CD4-positive, CD25-positive, alpha-beta regulatory T cell (primary cell): ENCODE results near the gene MS4A7. TPM values are rescaled to one million over a fixed set of nuclear protein-coding genes. Genes with fewer than 3 reads are reported as not detected.

Experiments
- ATAC-seq, 2 donors: fragments of 150-1000 bp; cut with Tn5 transposase; one replicate each; pipeline ENCODE4 v1.10.0; 2021; ENCODE audit warnings: low read depth in 2 of 2, moderate number of reproducible peaks in 2 of 2, moderate library complexity in 1 of 2
- DNase-seq, 3 donors: peaks; one replicate each; pipeline versions ENCODE4 v3.0.0 to v3.0.0-alpha.2; 2012 to 2022; ENCODE audit warnings: mixed read lengths in 1 of 3
- H3K27ac ChIP-seq: one replicate; pipeline ENCODE4 v1.7.0; 2013; ENCODE audit warnings: mild to moderate bottlenecking, low read length; ENCODE audit not compliant: insufficient read depth, poor library complexity, severe bottlenecking
- H3K27me3 ChIP-seq: one replicate; pipeline ENCODE4 v1.7.0; 2013; ENCODE audit warnings: low read length; ENCODE audit not compliant: control insufficient read depth, insufficient read depth
- H3K36me3 ChIP-seq: one replicate; pipeline ENCODE4 v1.7.0; 2013; ENCODE audit warnings: mild to moderate bottlenecking, low read length, moderate library complexity; ENCODE audit not compliant: control insufficient read depth, insufficient read depth
- H3K4me1 ChIP-seq: 2 replicates; pipeline ENCODE4 v1.7.0; 2013; ENCODE audit warnings: mild to moderate bottlenecking, low read length; ENCODE audit not compliant: insufficient read depth, control insufficient read depth, poor library complexity, severe bottlenecking
- H3K4me3 ChIP-seq: one replicate; pipeline ENCODE4 v1.7.0; 2013; ENCODE audit warnings: low read depth, mild to moderate bottlenecking, low read length, moderate library complexity
- H3K9me3 ChIP-seq, 2 experiments: 1 replicate in 1 of 2; 2 replicates in 1 of 2; pipeline ENCODE4 v1.7.0; 2013; ENCODE audit warnings: low read length in 2 of 2, mild to moderate bottlenecking in 1 of 2, moderate library complexity in 1 of 2; ENCODE audit not compliant: control insufficient read depth in 2 of 2
- H3K27ac Mint-ChIP-seq, 3 donors: one replicate each; pipeline ENCODE4 v1.8.0; 2020 to 2022; ENCODE audit warnings: mild to moderate bottlenecking in 3 of 3, mixed read lengths in 3 of 3, moderate library complexity in 2 of 3
- H3K27me3 Mint-ChIP-seq: one replicate; pipeline ENCODE4 v1.8.0; 2022; ENCODE audit warnings: mild to moderate bottlenecking, mixed read lengths
- H3K36me3 Mint-ChIP-seq: one replicate; pipeline ENCODE4 v1.8.0; 2020; ENCODE audit warnings: mixed read lengths
- H3K4me1 Mint-ChIP-seq, 4 donors: one replicate each; pipeline ENCODE4 v1.8.0; 2020 to 2022; ENCODE audit warnings: mixed read lengths in 4 of 4, mild to moderate bottlenecking in 1 of 4
- H3K4me3 Mint-ChIP-seq, 4 donors: one replicate each; pipeline ENCODE4 v1.8.0; 2020 to 2022; ENCODE audit warnings: mild to moderate bottlenecking in 4 of 4, mixed read lengths in 4 of 4, moderate library complexity in 3 of 4
- H3K9me3 Mint-ChIP-seq, 7 donors: one replicate each; pipeline ENCODE4 v1.8.0; 2020 to 2022; ENCODE audit warnings: mixed read lengths in 7 of 7, mild to moderate bottlenecking in 3 of 7, moderate library complexity in 2 of 7
- polyA plus RNA-seq, 4 donors: library from polyadenylated mRNA; unstranded; fragments of 300-500 nt; fragmentation: Illumina TruSeq; gene quantifications; one replicate each; pipeline ENCODE4 v1.2.3, GENCODE V29; 2021
- total RNA-seq: library from RNA; stranded (reverse); gene quantifications from one replicate; pipeline ENCODE4 v1.2.3, GENCODE V29; 2022

The MS4A7 gene
- total and polyA plus RNA-seq, 5 donors from 2014 or later: 0.40 to 0.86 (median 0.83) TPM; not detected in 2

- no peak overlapping the region for H3K27ac ChIP-seq
- no peaks in the 10 kb centered on the region for H3K9me3 ChIP-seq
- H3K36me3 ChIP-seq: no peaks in the 10 kb centered on the region
- H3K4me1 Mint-ChIP-seq: no peaks in the 10 kb centered on the region
- ATAC-seq: no peak
- H3K27me3 Mint-ChIP-seq: peaks cover 9% of the 10 kb centered on the region
- no peak overlapping the region for H3K27ac Mint-ChIP-seq
- DNase-seq: no peak
- no peaks in the 10 kb centered on the region for H3K36me3 Mint-ChIP-seq
- H3K4me1 ChIP-seq: no peaks in the 10 kb centered on the region
- no peak overlapping the region for H3K4me3 Mint-ChIP-seq
- H3K27me3 ChIP-seq: peaks cover 6% of the 10 kb centered on the region
- H3K9me3 Mint-ChIP-seq: no peaks in the 10 kb centered on the region
- H3K4me3 ChIP-seq: no peak overlapping the region
Observed at GRCh38 chr11:60392361-60392760, 14.0 kb downstream of the MS4A7 start.

GRCh38 chr11:60393016-60393415, 14.7 kb downstream of the MS4A7 start:
- Histone ChIP-seq H3K4me1 (no peaks in the 10 kb centered on the region), H3K27me3 (no peaks in the 10 kb centered on the region), H3K4me3 (no peak overlapping the region), H3K27ac (no peak overlapping the region), H3K36me3 (no peaks in the 10 kb centered on the region), H3K9me3 (no peaks in the 10 kb centered on the region)
- no peaks in the 10 kb centered on the region for H3K4me1 Mint-ChIP-seq
- peaks cover 9% of the 10 kb centered on the region for H3K27me3 Mint-ChIP-seq
- H3K4me3 Mint-ChIP-seq: no peak overlapping the region
- H3K9me3 Mint-ChIP-seq: no peaks in the 10 kb centered on the region
- no peaks in the 10 kb centered on the region for H3K36me3 Mint-ChIP-seq
- H3K27ac Mint-ChIP-seq: no peak overlapping the region
- ATAC-seq: no peak
- no peak for DNase-seq

GRCh38 chr11:60394666-60395380, 16.5 kb downstream of the MS4A7 start:
- no peak overlapping the region for H3K27ac ChIP-seq
- no peaks in the 10 kb centered on the region for H3K9me3 Mint-ChIP-seq
- no peaks in the 10 kb centered on the region for H3K4me1 Mint-ChIP-seq
- no peak overlapping the region for H3K4me3 Mint-ChIP-seq
- H3K27me3 Mint-ChIP-seq: peaks cover 14% of the 10 kb centered on the region
- no peaks in the 10 kb centered on the region for H3K4me1 ChIP-seq
- H3K27ac Mint-ChIP-seq: no peak overlapping the region
- peaks cover 2% of the 10 kb centered on the region for H3K27me3 ChIP-seq
- DNase-seq (no peak), ATAC-seq (no peak)
- no peak overlapping the region for H3K4me3 ChIP-seq
- no peaks in the 10 kb centered on the region for H3K36me3 Mint-ChIP-seq
- no peaks in the 10 kb centered on the region for H3K36me3 ChIP-seq
- H3K9me3 ChIP-seq: no peaks in the 10 kb centered on the region

- Mint-ChIP-seq H3K27me3 (peaks cover 11% of the 10 kb centered on the region), H3K27ac (no peak within 1 kb of the TSS), H3K36me3 (no peaks in the 10 kb centered on the region), H3K4me1 (no peaks in the 10 kb centered on the region), H3K9me3 (no peaks in the 10 kb centered on the region), H3K4me3 (peak within 1 kb of the TSS in 1 of 4 donors; percentile 65)
- H3K9me3 ChIP-seq: no peaks in the 10 kb centered on the region
- DNase-seq (no peak), ATAC-seq (no peak)
- no peak within 1 kb of the TSS for H3K27ac ChIP-seq
- no peaks in the 10 kb centered on the region for H3K4me1 ChIP-seq
- peaks cover 2% of the 10 kb centered on the region for H3K27me3 ChIP-seq
- H3K36me3 ChIP-seq: no peaks in the 10 kb centered on the region
- H3K4me3 ChIP-seq: no peak within 1 kb of the TSS
Observed at GRCh38 chr11:60396382-60396781, 18.1 kb downstream of the MS4A7 start, which contains the start of gene MS4A14. TSS of gene MS4A14 (plus strand) at chr11:60396459. CDS start at chr11:60396579, 120 bp downstream.

GRCh38 chr11:60396799-60397198, 18.5 kb downstream of the MS4A7 start:
- Mint-ChIP-seq H3K4me3 (peak overlapping the region in 1 of 4 donors; percentile 65), H3K27ac (no peak overlapping the region), H3K27me3 (peaks cover 11% of the 10 kb centered on the region), H3K36me3 (no peaks in the 10 kb centered on the region), H3K9me3 (no peaks in the 10 kb centered on the region), H3K4me1 (no peaks in the 10 kb centered on the region)
- no peaks in the 10 kb centered on the region for H3K9me3 ChIP-seq
- H3K27me3 ChIP-seq: peaks cover 2% of the 10 kb centered on the region
- H3K36me3 ChIP-seq: no peaks in the 10 kb centered on the region
- no peak overlapping the region for H3K27ac ChIP-seq
- no peaks in the 10 kb centered on the region for H3K4me1 ChIP-seq
- H3K4me3 ChIP-seq: no peak overlapping the region
- ATAC-seq (no peak), DNase-seq (no peak)

GRCh38 chr11:60420015-60420414, 41.7 kb downstream of the MS4A7 start:
- DNase-seq (no peak), ATAC-seq (no peak)
- Mint-ChIP-seq H3K4me1 (no peaks in the 10 kb centered on the region), H3K36me3 (no peaks in the 10 kb centered on the region), H3K27me3 (peaks cover 20% of the 10 kb centered on the region), H3K9me3 (peaks cover 0 to 4% (median 0%) of the 10 kb centered on the region in 7 donors), H3K4me3 (no peak overlapping the region), H3K27ac (no peak overlapping the region)
- no peaks in the 10 kb centered on the region for H3K9me3 ChIP-seq
- no peaks in the 10 kb centered on the region for H3K4me1 ChIP-seq
- H3K27ac ChIP-seq: no peak overlapping the region
- H3K27me3 ChIP-seq: peaks cover 11% of the 10 kb centered on the region
- H3K36me3 ChIP-seq: no peaks in the 10 kb centered on the region
- no peak overlapping the region for H3K4me3 ChIP-seq

GRCh38 chr11:60422609-60423008, 44.3 kb downstream of the MS4A7 start:
- Histone ChIP-seq H3K36me3 (no peaks in the 10 kb centered on the region), H3K27me3 (peaks cover 12% of the 10 kb centered on the region), H3K9me3 (no peaks in the 10 kb centered on the region), H3K4me1 (no peaks in the 10 kb centered on the region), H3K27ac (no peak overlapping the region), H3K4me3 (no peak overlapping the region)
- ATAC-seq: no peak
- Mint-ChIP-seq H3K36me3 (no peaks in the 10 kb centered on the region), H3K9me3 (peaks cover 0 to 4% (median 0%) of the 10 kb centered on the region in 7 donors), H3K4me3 (no peak overlapping the region), H3K4me1 (no peaks in the 10 kb centered on the region), H3K27me3 (peaks cover 22% of the 10 kb centered on the region), H3K27ac (no peak overlapping the region)
- no peak for DNase-seq

- Mint-ChIP-seq H3K4me3 (no peak overlapping the region), H3K27ac (no peak overlapping the region), H3K4me1 (peaks cover 0 to 4% (median 0%) of the 10 kb centered on the region in 4 donors), H3K27me3 (peaks cover 25% of the 10 kb centered on the region), H3K9me3 (no peaks in the 10 kb centered on the region), H3K36me3 (no peaks in the 10 kb centered on the region)
- Histone ChIP-seq H3K4me1 (no peaks in the 10 kb centered on the region), H3K4me3 (no peak overlapping the region), H3K9me3 (no peaks in the 10 kb centered on the region), H3K27me3 (peaks cover 17% of the 10 kb centered on the region), H3K27ac (no peak overlapping the region), H3K36me3 (no peaks in the 10 kb centered on the region)
- ATAC-seq (no peak), DNase-seq (no peak)
Observed at GRCh38 chr11:60428517-60428916, 50.2 kb downstream of the MS4A7 start.
